Measurements from ENCODE around the gene DHCR7. TPM values are rescaled to one million over a fixed set of nuclear protein-coding genes. Genes with fewer than 3 reads are reported as not detected.

Gene DHCR7
- total RNA-seq, 4 donors from 2014 or later = 8.3 to 32.0 (median 23.7) TPM

DNA sequence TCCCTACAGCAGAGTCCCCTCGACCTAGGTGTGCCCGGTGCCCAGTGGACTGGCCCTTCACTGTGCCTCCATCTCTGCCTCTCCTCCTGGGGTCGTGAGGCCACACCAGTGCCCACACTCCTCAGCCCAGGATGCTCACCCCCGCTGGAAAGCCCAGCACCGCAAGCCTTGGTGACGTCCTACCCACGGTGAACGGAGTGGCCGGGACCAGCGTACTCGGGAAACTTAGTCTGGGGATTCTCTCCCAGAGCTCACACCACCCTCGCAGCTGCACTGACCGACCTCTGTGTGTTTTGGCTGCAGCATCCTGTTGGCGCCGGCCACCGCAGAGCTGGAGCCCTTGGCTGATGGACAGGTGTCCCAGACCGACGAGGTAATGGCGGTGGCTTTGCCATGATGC is 43.3 kb upstream of the DHCR7 start:
- no peak for DNase-seq
- 94 to 97% methylated on average over 12 to 19 of the region's 19 CpGs for WGBS, 2 donors
- no peaks in the 10 kb centered on the region for H3K9me3 ChIP-seq
- intact Hi-C loops (cut with DNase I) = no loop called here
- H3K27ac ChIP-seq = no peak overlapping the region
- no peak overlapping the region for H3K4me3 ChIP-seq (replicated peaks in 1 of 3)
- peaks cover 7 to 26% of the 10 kb centered on the region in 2 donors for H3K36me3 ChIP-seq
- no peaks in the 10 kb centered on the region for H3K27me3 ChIP-seq
- H3K4me1 ChIP-seq = no peaks in the 10 kb centered on the region
- no peak for TF ChIP-seq POLR2A (IDR thresholded peaks at IDR 0.05)
- TF ChIP-seq, protein P1, sequence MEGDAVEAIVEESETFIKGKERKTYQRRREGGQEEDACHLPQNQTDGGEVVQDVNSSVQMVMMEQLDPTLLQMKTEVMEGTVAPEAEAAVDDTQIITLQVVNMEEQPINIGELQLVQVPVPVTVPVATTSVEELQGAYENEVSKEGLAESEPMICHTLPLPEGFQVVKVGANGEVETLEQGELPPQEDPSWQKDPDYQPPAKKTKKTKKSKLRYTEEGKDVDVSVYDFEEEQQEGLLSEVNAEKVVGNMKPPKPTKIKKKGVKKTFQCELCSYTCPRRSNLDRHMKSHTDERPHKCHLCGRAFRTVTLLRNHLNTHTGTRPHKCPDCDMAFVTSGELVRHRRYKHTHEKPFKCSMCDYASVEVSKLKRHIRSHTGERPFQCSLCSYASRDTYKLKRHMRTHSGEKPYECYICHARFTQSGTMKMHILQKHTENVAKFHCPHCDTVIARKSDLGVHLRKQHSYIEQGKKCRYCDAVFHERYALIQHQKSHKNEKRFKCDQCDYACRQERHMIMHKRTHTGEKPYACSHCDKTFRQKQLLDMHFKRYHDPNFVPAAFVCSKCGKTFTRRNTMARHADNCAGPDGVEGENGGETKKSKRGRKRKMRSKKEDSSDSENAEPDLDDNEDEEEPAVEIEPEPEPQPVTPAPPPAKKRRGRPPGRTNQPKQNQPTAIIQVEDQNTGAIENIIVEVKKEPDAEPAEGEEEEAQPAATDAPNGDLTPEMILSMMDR (IDR thresholded peaks at IDR 0.05) = no peak

DNA sequence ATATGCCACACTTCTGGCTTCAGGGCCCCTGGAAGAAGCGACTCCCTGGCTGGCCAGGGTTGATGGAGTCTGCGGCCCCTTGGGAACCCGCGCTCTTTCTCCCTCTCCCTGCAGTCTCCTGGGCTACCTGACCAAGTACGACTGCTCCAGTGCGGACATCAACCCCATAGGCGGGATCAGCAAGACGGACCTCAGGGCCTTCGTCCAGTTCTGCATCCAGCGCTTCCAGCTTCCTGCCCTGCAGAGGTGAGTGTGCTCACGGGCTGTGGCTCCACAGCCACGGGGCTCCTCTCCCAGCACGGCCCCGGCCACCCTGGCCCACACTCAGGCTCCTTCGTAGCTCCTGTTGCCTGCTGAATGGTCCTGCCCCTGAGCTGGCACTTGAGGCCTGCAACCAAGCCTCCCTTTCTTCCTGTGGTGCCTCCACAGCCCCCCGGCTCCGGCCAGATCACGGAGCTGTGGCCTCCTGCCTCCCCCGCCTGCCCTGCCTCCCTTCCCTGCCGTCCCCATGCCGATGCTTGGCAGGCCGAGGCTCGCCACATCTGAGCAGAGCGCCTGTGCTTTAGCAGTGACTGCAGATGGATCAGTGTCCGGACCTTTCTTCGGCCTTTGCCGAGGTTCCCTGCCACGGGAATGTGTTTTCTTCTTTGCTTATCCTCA is 42.7 kb upstream of the DHCR7 start:
- intact Hi-C loops (cut with DNase I) = no loop called here
- WGBS, 2 donors = 98 to 99% methylated on average over 23 to 24 of the region's 28 CpGs
- H3K4me1 ChIP-seq = no peaks in the 10 kb centered on the region
- no peak overlapping the region for H3K27ac ChIP-seq
- DNase-seq = no peak
- H3K36me3 ChIP-seq = peaks cover 7 to 25% of the 10 kb centered on the region in 2 donors
- TF ChIP-seq, protein P1 (IDR thresholded peaks at IDR 0.05) = no peak
- no peak for TF ChIP-seq POLR2A (IDR thresholded peaks at IDR 0.05)
- no peaks in the 10 kb centered on the region for H3K27me3 ChIP-seq
- H3K9me3 ChIP-seq = no peaks in the 10 kb centered on the region
- H3K4me3 ChIP-seq (replicated peaks in 1 of 3) = no peak overlapping the region

DNA sequence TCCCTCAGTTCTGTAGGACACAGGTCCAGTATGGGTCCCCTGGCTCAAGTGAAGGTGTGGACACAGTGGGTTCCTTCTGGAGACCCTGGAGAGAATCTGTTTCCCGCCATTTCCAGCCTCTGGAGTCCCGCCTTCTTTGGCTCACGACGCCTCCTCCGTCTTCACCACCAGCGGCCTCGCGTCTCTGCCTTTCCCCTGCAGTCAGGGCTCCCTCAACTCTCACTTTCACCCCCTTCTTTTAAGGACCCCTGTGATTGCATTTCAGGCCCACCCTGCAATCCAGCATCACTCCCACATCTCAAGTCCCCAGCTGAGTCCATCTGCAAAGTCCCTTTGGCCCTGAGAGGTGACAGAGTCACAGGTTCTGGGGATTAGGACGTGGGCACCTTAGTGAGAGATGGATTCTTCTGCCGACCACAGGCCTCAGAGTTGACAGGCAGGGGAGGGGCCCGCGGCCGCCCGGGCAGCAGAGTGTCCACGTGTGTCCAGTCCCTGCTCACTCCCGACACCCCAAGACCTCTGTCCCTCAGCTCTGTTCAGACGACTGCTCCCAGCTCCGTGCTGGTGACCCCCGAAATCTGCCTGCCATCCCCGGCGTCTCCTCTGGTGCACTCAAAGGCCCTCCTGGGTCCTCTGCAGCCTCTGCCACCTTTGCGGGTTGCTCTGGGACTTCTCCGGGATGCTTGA is 42.0 kb upstream of the DHCR7 start:
- Histone ChIP-seq H3K4me1 (no peaks in the 10 kb centered on the region), H3K36me3 (peaks cover 14 to 22% of the 10 kb centered on the region in 2 donors), H3K27ac (no peak overlapping the region), H3K4me3 (replicated peaks in 1 of 3) (no peak overlapping the region), H3K27me3 (no peaks in the 10 kb centered on the region), H3K9me3 (no peaks in the 10 kb centered on the region)
- 92 to 96% methylated on average over 23 of the region's 23 CpGs for WGBS, 2 donors
- intact Hi-C loops (cut with DNase I) = no loop called here
- DNase-seq = no peak
- TF ChIP-seq, protein P1 (IDR thresholded peaks at IDR 0.05) = no peak

DNA sequence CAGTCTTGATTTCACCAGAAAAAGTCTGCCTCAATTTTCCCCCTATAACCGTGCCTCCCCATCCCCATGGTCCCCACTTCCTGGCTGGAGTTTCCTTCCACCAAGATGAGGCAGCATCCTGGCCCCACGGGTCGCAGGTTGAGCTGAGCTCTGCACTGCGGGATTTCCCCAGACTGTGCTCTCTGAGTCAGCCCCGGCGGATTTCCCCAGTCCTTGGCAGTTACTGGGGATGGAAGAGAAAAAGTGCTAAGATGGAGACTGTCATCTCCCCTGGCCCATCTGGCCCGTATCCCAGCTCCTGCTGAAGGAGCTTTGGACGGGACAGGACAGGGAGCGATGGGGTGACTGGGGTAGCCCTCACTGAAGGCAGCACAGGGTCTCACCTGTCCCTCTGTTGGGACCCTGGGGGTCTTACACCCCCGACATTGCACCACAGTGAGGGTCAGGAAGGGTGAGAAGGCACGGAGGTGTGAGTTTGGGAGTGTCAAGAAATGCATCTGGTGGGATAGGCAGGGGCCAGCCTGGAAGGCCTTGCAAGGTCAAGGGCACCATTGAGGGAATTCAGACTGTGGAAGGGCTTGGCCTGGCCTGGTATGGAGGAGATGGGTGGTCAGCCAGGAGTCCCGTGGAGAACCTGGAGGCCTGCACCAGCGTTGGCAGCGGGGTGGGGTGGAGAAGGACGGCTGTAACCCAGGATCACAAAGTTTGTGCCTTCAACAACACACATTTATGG is 41.3 kb upstream of the DHCR7 start:
- no peaks in the 10 kb centered on the region for H3K4me1 ChIP-seq
- WGBS, 2 donors = 82 to 86% methylated on average over 11 to 14 of the region's 15 CpGs
- TF ChIP-seq, protein P1 (IDR thresholded peaks at IDR 0.05) = no peak
- H3K36me3 ChIP-seq = peaks cover 19 to 21% of the 10 kb centered on the region in 2 donors
- DNase-seq = no peak
- H3K27me3 ChIP-seq = no peaks in the 10 kb centered on the region
- no peak overlapping the region for H3K4me3 ChIP-seq (replicated peaks in 1 of 3)
- no peaks in the 10 kb centered on the region for H3K9me3 ChIP-seq
- intact Hi-C loops (cut with DNase I) = no loop called here
- no peak overlapping the region for H3K27ac ChIP-seq
